MCF 10A (cell line): ENCODE data around the gene RAD51C. TPM values are rescaled to one million over a fixed set of nuclear protein-coding genes. Genes with fewer than 3 reads are reported as not detected.
A peak's percentile ranks its signal among the peaks of the same experiment; 100 is the strongest.
"Not testable (repeated sequence)": the region's sequence is repeated elsewhere in the genome, so short reads cannot be mapped to it uniquely, and the experiment has no call there.

ENCODE experiments used
- BruUV-seq: library from RNA; stranded (reverse); fragments of 400-500 nt; replicated peaks from 2 replicates; lab custom pipeline; 2021; lab: Mats Ljungman, UMichigan
- CTCF ChIA-PET: fragments of 300-600 bp; sonication (Branson Sonifier 250); formaldehyde crosslinking; extraction: SDS; loops from one replicate; lab custom pipeline; 2021; ENCODE audit warnings: antibody characterized with exemption, inconsistent platforms; lab: Yijun Ruan, JAX
- POLR2A ChIA-PET: fragments of 300-600, 350-650 bp; sonication (Branson Sonifier 250); formaldehyde crosslinking; extraction: SDS; loops from one replicate; lab custom pipeline; 2020; ENCODE audit warnings: antibody characterized with exemption, inconsistent platforms; lab: Yijun Ruan, JAX
- DNase-seq: peaks from one replicate; pipeline ENCODE4 v3.0.0-alpha.2; 2018; ENCODE audit not compliant: unreplicated experiment
- H3K27ac Mint-ChIP-seq: one replicate; pipeline ENCODE4 v1.8.0; 2022; ENCODE audit warnings: mild to moderate bottlenecking, low read depth, mixed read lengths; ENCODE audit not compliant: unreplicated experiment
- H3K27me3 Mint-ChIP-seq: one replicate; pipeline ENCODE4 v1.8.0; 2022; ENCODE audit warnings: mixed read lengths; ENCODE audit not compliant: insufficient read depth, unreplicated experiment
- H3K36me3 Mint-ChIP-seq: one replicate; pipeline ENCODE4 v1.8.0; 2022; ENCODE audit warnings: mild to moderate bottlenecking, moderate library complexity, mixed read lengths; ENCODE audit not compliant: insufficient read depth, unreplicated experiment
- H3K4me1 Mint-ChIP-seq: one replicate; pipeline ENCODE4 v1.8.0; 2022; ENCODE audit warnings: mixed read lengths; ENCODE audit not compliant: insufficient read depth, unreplicated experiment
- H3K4me3 Mint-ChIP-seq: one replicate; pipeline ENCODE4 v1.8.0; 2022; ENCODE audit warnings: mild to moderate bottlenecking, moderate library complexity, mixed read lengths; ENCODE audit not compliant: unreplicated experiment
- H3K9me3 Mint-ChIP-seq: one replicate; pipeline ENCODE4 v1.8.0; 2022; ENCODE audit warnings: mixed read lengths; ENCODE audit not compliant: unreplicated experiment
- CTCF ChIP-seq: fragments of 200-600 bp; IDR thresholded peaks from one replicate; pipeline ENCODE4 v1.8.0; 2022; ENCODE audit warnings: antibody characterized with exemption, mild to moderate bottlenecking; ENCODE audit not compliant: unreplicated experiment
- intact Hi-C: fragments of 100-400 bp; cut with micrococcal nuclease; formaldehyde crosslinking; loops from 2 replicates; pipeline ENCODE4 v1.14.1; 2022
- total RNA-seq: library from RNA; stranded (reverse); gene quantifications from 2 replicates; pipeline ENCODE4 v1.2.3, GENCODE V29; 2022

The RAD51C gene
- total RNA-seq, 1 experiment from 2014 or later: 59.5 TPM

- POLR2A ChIA-PET: interaction anchor here (0.6 to 3.7 kb wide), 13 partner anchors 10 to 234 kb away, joined by 3 to 28 read pairs (median 4); partner anchors contain the start of genes RAD51C and TEX14
- Mint-ChIP-seq H3K9me3 (no peaks in the 10 kb centered on the region), H3K27ac (peak overlapping the region; percentile 65), H3K4me1 (peaks cover 12% of the 10 kb centered on the region), H3K27me3 (no peaks in the 10 kb centered on the region), H3K4me3 (peak overlapping the region; percentile 44), H3K36me3 (no peaks in the 10 kb centered on the region)
- intact Hi-C loops: loop anchor here (1.0 kb wide), 2 partner anchors 20 to 48 kb away; no protein-coding TSS in a partner anchor
- BruUV-seq: TSS peak; percentile 100
- CTCF ChIA-PET: interaction anchor here (0.5 to 1.4 kb wide), 5 partner anchors 13 to 831 kb away, joined by 3 to 5 read pairs (median 4); partner anchors contain the start of gene TEX14
- DNase-seq: peak; percentile 87
- no peak for TF ChIP-seq CTCF
Measured at GRCh38 chr17:58679263-58680037, 13.0 kb upstream of the RAD51C start.

- H3K9me3 Mint-ChIP-seq: no peaks in the 10 kb centered on the region
- no peaks in the 10 kb centered on the region for H3K36me3 Mint-ChIP-seq
- POLR2A ChIA-PET: interaction anchor here (0.6 to 3.7 kb wide), 9 partner anchors 9 to 234 kb away, joined by 3 to 28 read pairs (median 4); partner anchors contain the start of genes RAD51C and TEX14
- intact Hi-C loops: no loop called here
- peak overlapping the region; percentile 65 for H3K27ac Mint-ChIP-seq
- H3K4me3 Mint-ChIP-seq: peak overlapping the region; percentile 44
- CTCF ChIA-PET: interaction anchor here (0.7 to 1.4 kb wide), 2 partner anchors 12 to 91 kb away, joined by 4 to 5 read pairs; partner anchors contain the start of gene TEX14
- BruUV-seq: no TSS peak
- no peak for DNase-seq
- H3K27me3 Mint-ChIP-seq: no peaks in the 10 kb centered on the region
- H3K4me1 Mint-ChIP-seq: peaks cover 12% of the 10 kb centered on the region
- TF ChIP-seq CTCF: no peak
Measured at GRCh38 chr17:58680038-58680369, 12.4 kb upstream of the RAD51C start.

GRCh38 chr17:58684003-58684402 is 8.4 kb upstream of the RAD51C start:
- ChIA-PET CTCF (interaction anchor here (1.0 kb wide), 1 partner anchor 8 kb away, joined by 5 read pairs; the partner anchor contains the start of genes RAD51C and TEX14), POLR2A (interaction anchor here (1.0 to 1.3 kb wide), 2 partner anchors 8 to 53 kb away, joined by 3 to 7 read pairs; partner anchors contain the start of genes RAD51C and TEX14)
- Mint-ChIP-seq H3K27ac (no peak overlapping the region), H3K4me1 (peaks cover 9% of the 10 kb centered on the region), H3K36me3 (no peaks in the 10 kb centered on the region), H3K9me3 (no peaks in the 10 kb centered on the region), H3K27me3 (no peaks in the 10 kb centered on the region), H3K4me3 (no peak overlapping the region)
- no peak for DNase-seq
- TF ChIP-seq CTCF: no peak
- no TSS peak for BruUV-seq
- intact Hi-C loops: no loop called here

- CTCF ChIA-PET: interaction anchor here (0.6 to 0.7 kb wide), 2 partner anchors 30 to 351 kb away, joined by 3 read pairs; no protein-coding TSS in a partner anchor
- H3K4me1 Mint-ChIP-seq, BruUV-seq, intact Hi-C loops, H3K27ac Mint-ChIP-seq, H3K27me3 Mint-ChIP-seq, H3K9me3 Mint-ChIP-seq, DNase-seq, H3K36me3 Mint-ChIP-seq, H3K4me3 Mint-ChIP-seq: not testable (repeated sequence)
- POLR2A ChIA-PET: interaction anchor here (1.0 to 1.3 kb wide), 2 partner anchors 8 to 54 kb away, joined by 3 to 7 read pairs; partner anchors contain the start of genes RAD51C and TEX14
Measured at GRCh38 chr17:58684462-58684861, 7.9 kb upstream of the RAD51C start.
